ENCODE results near the gene RGL3.

GRCh38 chr19:11364935-11365334 is 54.2 kb downstream of the RGL3 start:
- TF ChIP-seq CTCF (IDR thresholded peaks at IDR 0.05) (no peak), POLR2A (IDR thresholded peaks at IDR 0.05) (no peak)

Measured in breast epithelium (tissue), 3 donors.